ENCODE data around the gene SLCO6A1.

The SLCO6A1 gene

DNA sequence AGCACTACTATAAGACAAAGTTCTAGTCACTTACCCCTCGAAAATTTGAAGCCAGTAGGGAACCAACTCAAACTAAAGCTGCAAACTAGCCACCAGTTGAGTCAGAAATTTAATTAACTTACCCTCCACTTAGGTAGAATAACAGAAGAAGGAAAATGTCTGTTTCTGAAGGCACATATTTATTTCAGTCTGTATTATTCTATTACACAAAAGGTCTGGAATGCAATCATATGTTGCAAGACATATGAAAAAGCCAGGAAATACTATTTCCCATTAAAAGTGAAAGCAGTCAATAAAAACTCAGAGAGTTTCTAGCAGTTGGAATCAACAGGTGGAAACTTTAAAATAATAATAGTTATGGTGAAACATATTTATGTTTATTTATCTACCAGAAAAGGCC is 123.5 kb downstream of the SLCO6A1 start:
- H3K9me3 ChIP-seq (ENCODE audit: control insufficient read depth in 1 of 2, low read length in 2 of 2): no peaks in the 10 kb centered on the region
- H3K27ac ChIP-seq (ENCODE audit: low read depth, low read length): no peak overlapping the region
- no peak overlapping the region for H3K9ac ChIP-seq (ENCODE audit: low read depth in 1 of 2, low read length in 2 of 2)
- no peaks in the 10 kb centered on the region for H3K27me3 ChIP-seq (ENCODE audit: control insufficient read depth in 1 of 2, insufficient read depth in 2 of 2, low read length in 2 of 2)
- no peaks in the 10 kb centered on the region for H3K36me3 ChIP-seq (ENCODE audit: control insufficient read depth in 1 of 2, insufficient read depth in 2 of 2, low read length in 2 of 2)
- no peaks in the 10 kb centered on the region for H3K4me1 ChIP-seq (ENCODE audit: control insufficient read depth in 1 of 2, insufficient read depth in 2 of 2, low read length in 2 of 2)
- no peak overlapping the region for H3K4me3 ChIP-seq (ENCODE audit: low read depth in 1 of 2, low read length in 2 of 2)

DNA sequence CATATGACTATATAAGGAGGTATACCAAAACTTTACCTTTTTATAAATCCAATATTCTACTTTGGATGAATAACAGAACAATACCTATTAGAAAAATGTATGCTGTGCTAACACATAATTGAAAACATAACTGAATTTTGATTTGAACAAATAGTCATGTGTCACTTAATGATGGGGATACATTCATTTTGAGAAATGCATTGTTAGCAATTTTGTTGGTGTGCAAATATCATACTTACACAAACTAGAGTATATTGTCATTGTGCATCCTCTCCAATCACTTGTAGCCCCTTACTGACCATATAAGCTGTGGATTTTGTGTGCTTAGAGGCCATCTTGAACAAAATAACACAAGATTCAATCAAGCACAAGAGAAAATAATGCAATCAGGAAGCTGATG is 130.4 kb downstream of the SLCO6A1 start:
- Histone ChIP-seq H3K36me3 (ENCODE audit: control insufficient read depth in 1 of 2, insufficient read depth in 2 of 2, low read length in 2 of 2) (no peaks in the 10 kb centered on the region), H3K4me1 (ENCODE audit: control insufficient read depth in 1 of 2, insufficient read depth in 2 of 2, low read length in 2 of 2) (no peaks in the 10 kb centered on the region), H3K27me3 (ENCODE audit: control insufficient read depth in 1 of 2, insufficient read depth in 2 of 2, low read length in 2 of 2) (no peaks in the 10 kb centered on the region), H3K9ac (ENCODE audit: low read depth in 1 of 2, low read length in 2 of 2) (no peak overlapping the region), H3K4me3 (ENCODE audit: low read depth in 1 of 2, low read length in 2 of 2) (no peak overlapping the region), H3K9me3 (ENCODE audit: control insufficient read depth in 1 of 2, low read length in 2 of 2) (no peaks in the 10 kb centered on the region), H3K27ac (ENCODE audit: low read depth, low read length) (no peak overlapping the region)

DNA sequence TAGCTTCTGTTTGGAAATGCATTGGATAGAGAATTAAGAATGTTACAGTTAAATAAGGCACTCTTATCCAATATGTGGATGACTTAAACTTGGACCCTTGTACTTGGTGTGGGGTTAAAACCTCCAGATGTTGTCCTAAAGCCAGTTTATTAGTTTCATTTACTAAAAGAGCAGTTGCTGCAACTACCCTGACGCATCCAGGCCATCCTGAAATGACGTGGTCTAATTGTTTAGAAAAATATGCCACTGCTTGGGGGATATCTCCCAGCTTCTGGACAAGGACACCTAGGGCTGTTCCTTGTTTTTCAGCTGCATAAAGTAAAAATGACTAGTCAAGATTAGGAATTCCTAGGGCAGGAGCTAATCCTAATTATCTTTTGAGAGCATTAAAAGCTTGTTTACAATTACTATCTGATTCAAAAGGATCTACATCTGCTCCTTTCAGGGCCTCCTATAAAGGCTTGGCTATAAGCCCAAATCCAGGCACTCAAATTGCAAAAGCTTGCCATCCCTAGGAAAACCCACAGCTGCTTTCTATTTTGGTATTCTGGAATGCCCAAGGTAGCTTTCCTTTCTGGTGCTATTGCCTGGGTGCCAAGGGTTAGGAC is 157.0 kb downstream of the SLCO6A1 start:
- H3K27ac ChIP-seq (ENCODE audit: low read depth, low read length): no peak overlapping the region
- H3K4me3 ChIP-seq (ENCODE audit: low read depth in 1 of 2, low read length in 2 of 2): no peak overlapping the region
- H3K9me3 ChIP-seq (ENCODE audit: control insufficient read depth in 1 of 2, low read length in 2 of 2): no peaks in the 10 kb centered on the region
- H3K9ac ChIP-seq (ENCODE audit: low read depth in 1 of 2, low read length in 2 of 2): no peak overlapping the region
- no peaks in the 10 kb centered on the region for H3K4me1 ChIP-seq (ENCODE audit: control insufficient read depth in 1 of 2, insufficient read depth in 2 of 2, low read length in 2 of 2)
- no peaks in the 10 kb centered on the region for H3K27me3 ChIP-seq (ENCODE audit: control insufficient read depth in 1 of 2, insufficient read depth in 2 of 2, low read length in 2 of 2)
- no peaks in the 10 kb centered on the region for H3K36me3 ChIP-seq (ENCODE audit: control insufficient read depth in 1 of 2, insufficient read depth in 2 of 2, low read length in 2 of 2)

DNA sequence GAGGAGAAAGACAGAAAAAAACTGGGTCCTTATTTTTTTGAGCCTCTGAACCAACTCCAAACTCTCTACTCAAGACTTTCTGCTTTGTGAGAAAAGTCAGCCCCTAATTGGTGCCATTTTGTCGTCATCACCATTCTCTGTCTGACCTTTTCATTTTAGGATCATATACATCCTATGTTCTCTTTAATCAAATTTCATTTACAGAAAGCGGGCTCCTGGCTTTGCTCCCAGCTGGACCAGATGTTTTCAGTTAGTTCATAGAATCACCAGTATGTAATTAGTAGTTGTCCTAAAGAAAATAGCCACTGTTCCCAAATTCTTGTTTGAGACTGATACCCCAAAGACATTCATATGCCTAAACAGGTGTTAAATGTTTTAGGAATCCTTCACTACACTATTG is 174.1 kb downstream of the SLCO6A1 start:
- Histone ChIP-seq H3K4me1 (ENCODE audit: control insufficient read depth in 1 of 2, insufficient read depth in 2 of 2, low read length in 2 of 2) (no peaks in the 10 kb centered on the region), H3K4me3 (ENCODE audit: low read depth in 1 of 2, low read length in 2 of 2) (no peak overlapping the region), H3K36me3 (ENCODE audit: control insufficient read depth in 1 of 2, insufficient read depth in 2 of 2, low read length in 2 of 2) (no peaks in the 10 kb centered on the region), H3K27me3 (ENCODE audit: control insufficient read depth in 1 of 2, insufficient read depth in 2 of 2, low read length in 2 of 2) (no peaks in the 10 kb centered on the region), H3K9ac (ENCODE audit: low read depth in 1 of 2, low read length in 2 of 2) (no peak overlapping the region), H3K9me3 (ENCODE audit: control insufficient read depth in 1 of 2, low read length in 2 of 2) (no peaks in the 10 kb centered on the region), H3K27ac (ENCODE audit: low read depth, low read length) (no peak overlapping the region)
